Upper lobe of left lung (tissue), 4 donors: Measurements from ENCODE around the gene GLRA1.

Experiments used
- CTCF ChIP-seq, 6 experiments: fragments of 450-650 bp in 4 of 6; fragments of 200-600 bp in 2 of 6; sonication (generic) in 2 of 6; IDR thresholded peaks; one replicate each; pipeline ENCODE4 v1.5.1; 2016 to 2019; ENCODE audit warnings: antibody characterized with exemption in 6 of 6
- POLR2A ChIP-seq, 4 donors: fragments of 450-650 bp; IDR thresholded peaks; one replicate each; pipeline ENCODE4 v1.5.1; 2016 to 2017; ENCODE audit warnings: antibody characterized with exemption in 4 of 4, mild to moderate bottlenecking in 2 of 4
- POLR2AphosphoS5 ChIP-seq, 2 donors: sonication (generic); formaldehyde crosslinking; IDR thresholded peaks; one replicate each; pipeline ENCODE4 v1.5.1; 2017; ENCODE audit warnings: antibody characterized with exemption in 2 of 2

GRCh38 chr5:151793358-151793757, 131.3 kb downstream of the GLRA1 start:
- TF ChIP-seq CTCF (IDR thresholded peaks at IDR 0.05) (no peak), POLR2AphosphoS5 (IDR thresholded peaks at IDR 0.05) (no peak), POLR2A (IDR thresholded peaks at IDR 0.05) (no peak)
